Fibroblast of lung (primary cell): Measurements from ENCODE around the gene AK5.

ENCODE experiments used
- CTCF ChIP-seq, 2 donors: IDR thresholded peaks in 1 of 2; conservative IDR thresholded peaks in 1 of 2; 1 replicate in 1 of 2; 2 replicates in 1 of 2; pipeline ENCODE4 v1.5.1; 2011 to 2012; ENCODE audit warnings: low read length in 2 of 2, control low read depth in 1 of 2, inconsistent platforms in 1 of 2, low read depth in 1 of 2, mild to moderate bottlenecking in 1 of 2
- EZH2 ChIP-seq: IDR thresholded peaks from 2 replicates; pipeline ENCODE4 v1.5.1; 2012; ENCODE audit warnings: low read length, control low read depth, mild to moderate bottlenecking; ENCODE audit errors: missing control alignments

- TF ChIP-seq CTCF (conservative IDR thresholded peaks at IDR 0.05 in 1 of 2, IDR thresholded peaks at IDR 0.05 in 1 of 2; ENCODE audit: low read depth in 1 of 2, low read length in 2 of 2) (no peak), EZH2 (no peak)
Measured at GRCh38 chr1:77516106-77516505, 234.3 kb downstream of the AK5 start.
